NB4 (cell line): Measurements from ENCODE around the gene DDX56.

ENCODE experiments used
- DNase-seq: peaks from one replicate; pipeline ENCODE4 v3.0.0; 2010; ENCODE audit warnings: low read depth
- H3K4me3 ChIP-seq: one replicate; pipeline ENCODE4 v1.5.1; 2011; ENCODE audit warnings: mild to moderate bottlenecking, low read depth, low read length, moderate library complexity
- MAX ChIP-seq: IDR thresholded peaks from 2 replicates; pipeline ENCODE4 v1.6.1; 2011; ENCODE audit warnings: low read depth, low read length
- MYC ChIP-seq: IDR thresholded peaks from 2 replicates; pipeline ENCODE4 v1.6.1; 2011; ENCODE audit warnings: low read depth, low read length
- POLR2A ChIP-seq: IDR thresholded peaks from 2 replicates; pipeline ENCODE4 v1.6.1; 2011; ENCODE audit warnings: mild to moderate bottlenecking; ENCODE audit not compliant: insufficient read length; ENCODE audit errors: extremely low read depth
- TF ChIP-seq, protein P1 (sequence below): IDR thresholded peaks from one replicate; pipeline ENCODE4 v1.5.1; 2012; ENCODE audit warnings: low read depth, low read length

The DDX56 gene

DNA sequence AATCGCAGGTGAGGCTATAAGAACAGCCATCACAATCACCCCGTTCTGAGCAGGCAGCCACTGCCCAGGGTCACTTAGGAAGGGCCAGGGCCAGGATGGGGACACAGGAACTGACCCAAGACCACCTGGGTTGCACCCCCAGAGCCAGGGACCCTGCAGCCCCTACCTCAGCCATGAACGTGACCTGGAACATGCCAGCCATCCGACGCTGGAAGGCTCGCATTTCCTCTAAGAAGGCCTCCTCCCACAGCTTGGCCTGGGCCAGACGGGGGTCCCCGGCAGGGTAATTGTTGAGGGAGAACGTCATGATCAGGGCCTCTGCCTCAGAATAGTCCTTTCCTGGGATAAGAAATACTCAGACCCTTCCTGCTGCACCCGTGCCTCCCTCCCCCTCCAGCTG is 37.6 kb downstream of the DDX56 start:
- no peak overlapping the region for H3K4me3 ChIP-seq
- TF ChIP-seq MYC (no peak), MAX (no peak), POLR2A (no peak)
- TF ChIP-seq, protein P1, sequence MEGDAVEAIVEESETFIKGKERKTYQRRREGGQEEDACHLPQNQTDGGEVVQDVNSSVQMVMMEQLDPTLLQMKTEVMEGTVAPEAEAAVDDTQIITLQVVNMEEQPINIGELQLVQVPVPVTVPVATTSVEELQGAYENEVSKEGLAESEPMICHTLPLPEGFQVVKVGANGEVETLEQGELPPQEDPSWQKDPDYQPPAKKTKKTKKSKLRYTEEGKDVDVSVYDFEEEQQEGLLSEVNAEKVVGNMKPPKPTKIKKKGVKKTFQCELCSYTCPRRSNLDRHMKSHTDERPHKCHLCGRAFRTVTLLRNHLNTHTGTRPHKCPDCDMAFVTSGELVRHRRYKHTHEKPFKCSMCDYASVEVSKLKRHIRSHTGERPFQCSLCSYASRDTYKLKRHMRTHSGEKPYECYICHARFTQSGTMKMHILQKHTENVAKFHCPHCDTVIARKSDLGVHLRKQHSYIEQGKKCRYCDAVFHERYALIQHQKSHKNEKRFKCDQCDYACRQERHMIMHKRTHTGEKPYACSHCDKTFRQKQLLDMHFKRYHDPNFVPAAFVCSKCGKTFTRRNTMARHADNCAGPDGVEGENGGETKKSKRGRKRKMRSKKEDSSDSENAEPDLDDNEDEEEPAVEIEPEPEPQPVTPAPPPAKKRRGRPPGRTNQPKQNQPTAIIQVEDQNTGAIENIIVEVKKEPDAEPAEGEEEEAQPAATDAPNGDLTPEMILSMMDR, result no peak
- DNase-seq, result no peak

- no peak for DNase-seq
- H3K4me3 ChIP-seq, result no peak overlapping the region
- TF ChIP-seq POLR2A (no peak), MAX (no peak), MYC (no peak)
- TF ChIP-seq, protein P1, result no peak
These were observed 38.2 kb downstream of the DDX56 start for GRCh38 chr7:44535348-44536064.

GRCh38 chr7:44534501-44534900 is 39.2 kb downstream of the DDX56 start:
- 0 out of 2 replicates have a peak, but pooled peaks have one; percentile 17 for TF ChIP-seq MAX
- TF ChIP-seq, protein P1, result peak; percentile 95
- no peak for TF ChIP-seq POLR2A
- TF ChIP-seq MYC, result 0 out of 2 replicates have a peak, but pooled peaks have one; percentile 15
- H3K4me3 ChIP-seq, result no peak overlapping the region
- peak; percentile 75 for DNase-seq

- no peak for DNase-seq
- TF ChIP-seq, protein P1, result no peak
- TF ChIP-seq MYC (no peak), POLR2A (no peak), MAX (no peak)
- no peak overlapping the region for H3K4me3 ChIP-seq
These were observed 39.6 kb downstream of the DDX56 start for GRCh38 chr7:44534087-44534486.

DNA sequence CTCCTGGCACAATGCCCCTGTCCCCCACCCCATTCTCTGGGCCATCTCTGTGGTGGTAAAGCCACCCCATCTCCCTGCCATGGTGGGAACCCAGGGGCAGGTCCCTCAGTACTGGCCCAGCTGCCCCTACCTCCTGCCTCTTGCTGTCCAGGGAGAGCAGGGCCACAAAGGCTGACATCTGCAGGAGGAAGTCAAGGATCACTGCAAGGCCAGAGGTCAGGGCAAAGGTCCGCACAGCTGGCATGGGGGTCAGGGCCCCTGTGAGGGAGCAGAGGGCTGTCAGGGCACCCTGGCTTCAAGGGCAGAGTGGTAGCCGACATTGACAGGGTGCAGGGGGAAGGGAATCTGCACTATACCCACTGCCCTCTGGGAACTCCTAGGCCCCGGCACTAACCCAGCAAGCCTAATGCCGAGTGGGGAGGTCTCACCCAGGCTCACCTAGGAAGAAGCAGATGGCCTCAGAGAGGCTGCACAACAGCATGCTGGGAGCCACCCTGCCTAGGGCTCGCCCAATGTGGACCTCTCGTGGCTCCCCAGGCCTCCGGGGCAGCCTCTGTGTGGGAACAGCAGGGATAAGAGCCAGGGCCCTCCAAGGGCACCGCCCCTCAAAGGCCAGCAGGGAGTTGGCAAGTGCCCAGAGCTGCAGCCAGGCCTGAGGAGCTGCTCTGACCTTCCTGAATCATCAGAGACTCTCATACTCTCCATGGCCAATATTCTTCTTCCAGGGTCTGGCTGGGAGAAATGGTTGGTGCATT is 40.2 kb downstream of the DDX56 start:
- no peak for DNase-seq
- no peak for TF ChIP-seq MYC
- TF ChIP-seq, protein P1, result no peak
- TF ChIP-seq MAX, result no peak
- no peak for TF ChIP-seq POLR2A
- no peak overlapping the region for H3K4me3 ChIP-seq
